Fibroblast of lung (primary cell): ENCODE data around the gene BTN2A1.

ENCODE experiments used
- EZH2 ChIP-seq: IDR thresholded peaks from 2 replicates; pipeline ENCODE4 v1.5.1; 2012; ENCODE audit warnings: low read length, control low read depth, mild to moderate bottlenecking; ENCODE audit errors: missing control alignments
- TF ChIP-seq, protein P1 (sequence below), 2 donors: IDR thresholded peaks in 1 of 2; conservative IDR thresholded peaks in 1 of 2; 1 replicate in 1 of 2; 2 replicates in 1 of 2; pipeline ENCODE4 v1.5.1; 2011 to 2012; ENCODE audit warnings: low read length in 2 of 2, control low read depth in 1 of 2, inconsistent platforms in 1 of 2, low read depth in 1 of 2, mild to moderate bottlenecking in 1 of 2

DNA sequence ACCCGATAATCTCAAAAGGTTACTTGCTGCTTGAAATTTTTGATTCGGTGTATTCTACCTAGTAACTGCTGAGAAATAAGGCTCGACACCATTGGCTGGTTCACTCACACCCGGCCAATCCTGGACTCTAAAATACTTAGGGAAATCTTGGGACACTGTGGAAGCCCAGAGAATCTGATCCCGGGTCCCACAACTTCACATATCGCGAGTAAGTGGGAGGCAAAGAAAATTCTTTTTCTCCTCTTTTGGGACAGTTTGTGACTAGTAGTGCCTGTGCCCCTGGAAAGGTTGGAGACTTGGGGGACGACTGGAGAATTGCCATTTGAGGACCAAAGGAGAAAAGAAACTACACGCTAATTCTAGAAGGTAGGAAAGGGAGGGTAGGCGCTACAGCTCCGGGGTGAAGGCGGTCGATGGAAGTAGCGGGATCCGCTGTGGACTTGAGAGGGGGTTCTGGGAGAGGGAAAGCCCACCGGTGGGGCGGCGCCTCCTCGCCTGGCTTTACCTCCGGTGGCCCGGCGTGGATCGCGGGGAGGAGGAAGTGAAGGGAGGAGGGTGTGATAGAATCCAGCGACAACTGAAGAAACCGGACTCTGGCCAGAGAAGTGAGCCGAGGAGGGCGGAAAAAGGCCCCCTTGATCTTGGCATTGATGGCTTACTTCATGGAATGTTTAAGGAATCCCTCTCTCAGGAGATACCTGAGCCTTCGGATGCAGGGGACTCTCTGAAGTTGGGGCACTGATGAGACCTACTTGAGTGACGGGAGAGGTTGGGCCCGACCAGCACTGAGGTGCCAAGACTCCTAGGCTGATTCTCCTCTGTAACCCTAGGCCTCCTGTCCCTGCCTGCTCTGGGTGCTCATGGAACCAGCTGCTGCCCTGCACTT is 36.3 kb upstream of the BTN2A1 start:
- TF ChIP-seq, protein P1, sequence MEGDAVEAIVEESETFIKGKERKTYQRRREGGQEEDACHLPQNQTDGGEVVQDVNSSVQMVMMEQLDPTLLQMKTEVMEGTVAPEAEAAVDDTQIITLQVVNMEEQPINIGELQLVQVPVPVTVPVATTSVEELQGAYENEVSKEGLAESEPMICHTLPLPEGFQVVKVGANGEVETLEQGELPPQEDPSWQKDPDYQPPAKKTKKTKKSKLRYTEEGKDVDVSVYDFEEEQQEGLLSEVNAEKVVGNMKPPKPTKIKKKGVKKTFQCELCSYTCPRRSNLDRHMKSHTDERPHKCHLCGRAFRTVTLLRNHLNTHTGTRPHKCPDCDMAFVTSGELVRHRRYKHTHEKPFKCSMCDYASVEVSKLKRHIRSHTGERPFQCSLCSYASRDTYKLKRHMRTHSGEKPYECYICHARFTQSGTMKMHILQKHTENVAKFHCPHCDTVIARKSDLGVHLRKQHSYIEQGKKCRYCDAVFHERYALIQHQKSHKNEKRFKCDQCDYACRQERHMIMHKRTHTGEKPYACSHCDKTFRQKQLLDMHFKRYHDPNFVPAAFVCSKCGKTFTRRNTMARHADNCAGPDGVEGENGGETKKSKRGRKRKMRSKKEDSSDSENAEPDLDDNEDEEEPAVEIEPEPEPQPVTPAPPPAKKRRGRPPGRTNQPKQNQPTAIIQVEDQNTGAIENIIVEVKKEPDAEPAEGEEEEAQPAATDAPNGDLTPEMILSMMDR (conservative IDR thresholded peaks at IDR 0.05 in 1 of 2, IDR thresholded peaks at IDR 0.05 in 1 of 2; ENCODE audit: low read depth in 1 of 2, low read length in 2 of 2): no peak
- no peak for TF ChIP-seq EZH2
